HEK293 (cell line): ENCODE data around the gene ZNF292.

ENCODE experiments used
- SCRT1 ChIP-seq: fragments of 450-650 bp; formaldehyde crosslinking; IDR thresholded peaks from 2 replicates; pipeline ENCODE4 v1.5.1; 2016; ENCODE audit warnings: missing biosample characterization, missing genetic modification characterization, borderline replicate concordance
- ZFP3 ChIP-seq: fragments of 450-650 bp; formaldehyde crosslinking; IDR thresholded peaks from 2 replicates; pipeline ENCODE4 v1.5.1; 2016; ENCODE audit warnings: low read depth, missing biosample characterization, missing genetic modification characterization
- ZNF184 ChIP-seq: fragments of 450-650 bp; IDR thresholded peaks from 2 replicates; pipeline ENCODE4 v1.5.1; 2018; ENCODE audit warnings: missing biosample characterization, mild to moderate bottlenecking, missing genetic modification characterization
- ZNF335 ChIP-seq: fragments of 450-650 bp; formaldehyde crosslinking; conservative IDR thresholded peaks from 2 replicates; pipeline ENCODE4 v1.5.1; 2016; ENCODE audit warnings: missing biosample characterization, missing genetic modification characterization
- ZNF521 ChIP-seq: fragments of 450-650 bp; formaldehyde crosslinking; IDR thresholded peaks from 2 replicates; pipeline ENCODE4 v1.5.1; 2017; ENCODE audit warnings: missing biosample characterization, mild to moderate bottlenecking, missing genetic modification characterization
- ZNF626 ChIP-seq: fragments of 450-650 bp; sonication (Bioruptor Pico); formaldehyde crosslinking; IDR thresholded peaks from 2 replicates; pipeline ENCODE4 v1.5.1; 2018; ENCODE audit warnings: missing biosample characterization, missing genetic modification characterization, inconsistent platforms
- ZNF658 ChIP-seq: fragments of 450-650 bp; formaldehyde crosslinking; IDR thresholded peaks from 2 replicates; pipeline ENCODE4; 2016; ENCODE audit warnings: missing biosample characterization, missing genetic modification characterization
- ZNF747 ChIP-seq: fragments of 450-650 bp; formaldehyde crosslinking; IDR thresholded peaks from 2 replicates; pipeline ENCODE4 v1.5.1; 2016; ENCODE audit warnings: missing biosample characterization, missing genetic modification characterization
- TF ChIP-seq, protein P1 (sequence below): fragments of 450-650 bp; formaldehyde crosslinking; IDR thresholded peaks from 2 replicates; pipeline ENCODE4 v1.5.1; 2016; ENCODE audit warnings: missing biosample characterization, missing genetic modification characterization
- TF ChIP-seq, protein P2 (sequence below): fragments of 450-650 bp; formaldehyde crosslinking; IDR thresholded peaks from 2 replicates; pipeline ENCODE4 v1.5.1; 2016; ENCODE audit warnings: missing biosample characterization, missing genetic modification characterization
- TF ChIP-seq, protein P3 (sequence below): fragments of 450-650 bp; formaldehyde crosslinking; IDR thresholded peaks from 2 replicates; pipeline ENCODE4 v1.5.1; 2017; ENCODE audit warnings: missing biosample characterization, missing genetic modification characterization

DNA sequence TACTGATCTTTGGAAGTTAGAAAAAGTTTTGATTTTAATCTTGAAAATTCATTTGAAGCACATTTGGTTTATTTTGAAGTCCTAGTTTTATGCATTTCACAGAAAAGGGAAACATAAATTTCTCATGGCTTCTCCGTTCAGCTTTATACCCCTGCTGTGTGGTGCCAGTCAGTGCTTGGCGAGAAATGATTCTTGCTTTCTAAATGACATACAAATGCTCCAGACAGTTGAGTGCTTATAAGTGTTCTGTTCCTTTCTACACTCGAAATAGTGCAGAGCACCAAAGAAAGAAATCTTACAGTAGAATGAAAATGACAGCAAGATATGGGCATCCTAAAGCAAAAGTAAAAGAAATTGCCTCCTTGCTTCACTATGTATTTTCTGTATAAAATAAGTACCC lies 9.0 kb upstream of the ZNF292 start:
- TF ChIP-seq, protein P1, sequence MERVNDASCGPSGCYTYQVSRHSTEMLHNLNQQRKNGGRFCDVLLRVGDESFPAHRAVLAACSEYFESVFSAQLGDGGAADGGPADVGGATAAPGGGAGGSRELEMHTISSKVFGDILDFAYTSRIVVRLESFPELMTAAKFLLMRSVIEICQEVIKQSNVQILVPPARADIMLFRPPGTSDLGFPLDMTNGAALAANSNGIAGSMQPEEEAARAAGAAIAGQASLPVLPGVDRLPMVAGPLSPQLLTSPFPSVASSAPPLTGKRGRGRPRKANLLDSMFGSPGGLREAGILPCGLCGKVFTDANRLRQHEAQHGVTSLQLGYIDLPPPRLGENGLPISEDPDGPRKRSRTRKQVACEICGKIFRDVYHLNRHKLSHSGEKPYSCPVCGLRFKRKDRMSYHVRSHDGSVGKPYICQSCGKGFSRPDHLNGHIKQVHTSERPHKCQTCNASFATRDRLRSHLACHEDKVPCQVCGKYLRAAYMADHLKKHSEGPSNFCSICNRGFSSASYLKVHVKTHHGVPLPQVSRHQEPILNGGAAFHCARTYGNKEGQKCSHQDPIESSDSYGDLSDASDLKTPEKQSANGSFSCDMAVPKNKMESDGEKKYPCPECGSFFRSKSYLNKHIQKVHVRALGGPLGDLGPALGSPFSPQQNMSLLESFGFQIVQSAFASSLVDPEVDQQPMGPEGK, result no peak
- TF ChIP-seq ZNF184 (tag by site-specific recombination) (no peak), ZFP3 (tag by site-specific recombination) (no peak), SCRT1 (tag by site-specific recombination) (no peak), ZNF658 (tag by site-specific recombination) (no peak), ZNF521 (no peak), ZNF335 (tag by site-specific recombination) (no peak), ZNF626 (tag by site-specific recombination) (no peak), ZNF747 (tag by site-specific recombination) (no peak)
- TF ChIP-seq, protein P2, sequence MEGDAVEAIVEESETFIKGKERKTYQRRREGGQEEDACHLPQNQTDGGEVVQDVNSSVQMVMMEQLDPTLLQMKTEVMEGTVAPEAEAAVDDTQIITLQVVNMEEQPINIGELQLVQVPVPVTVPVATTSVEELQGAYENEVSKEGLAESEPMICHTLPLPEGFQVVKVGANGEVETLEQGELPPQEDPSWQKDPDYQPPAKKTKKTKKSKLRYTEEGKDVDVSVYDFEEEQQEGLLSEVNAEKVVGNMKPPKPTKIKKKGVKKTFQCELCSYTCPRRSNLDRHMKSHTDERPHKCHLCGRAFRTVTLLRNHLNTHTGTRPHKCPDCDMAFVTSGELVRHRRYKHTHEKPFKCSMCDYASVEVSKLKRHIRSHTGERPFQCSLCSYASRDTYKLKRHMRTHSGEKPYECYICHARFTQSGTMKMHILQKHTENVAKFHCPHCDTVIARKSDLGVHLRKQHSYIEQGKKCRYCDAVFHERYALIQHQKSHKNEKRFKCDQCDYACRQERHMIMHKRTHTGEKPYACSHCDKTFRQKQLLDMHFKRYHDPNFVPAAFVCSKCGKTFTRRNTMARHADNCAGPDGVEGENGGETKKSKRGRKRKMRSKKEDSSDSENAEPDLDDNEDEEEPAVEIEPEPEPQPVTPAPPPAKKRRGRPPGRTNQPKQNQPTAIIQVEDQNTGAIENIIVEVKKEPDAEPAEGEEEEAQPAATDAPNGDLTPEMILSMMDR (tag by site-specific recombination), result no peak
- TF ChIP-seq, protein P3, sequence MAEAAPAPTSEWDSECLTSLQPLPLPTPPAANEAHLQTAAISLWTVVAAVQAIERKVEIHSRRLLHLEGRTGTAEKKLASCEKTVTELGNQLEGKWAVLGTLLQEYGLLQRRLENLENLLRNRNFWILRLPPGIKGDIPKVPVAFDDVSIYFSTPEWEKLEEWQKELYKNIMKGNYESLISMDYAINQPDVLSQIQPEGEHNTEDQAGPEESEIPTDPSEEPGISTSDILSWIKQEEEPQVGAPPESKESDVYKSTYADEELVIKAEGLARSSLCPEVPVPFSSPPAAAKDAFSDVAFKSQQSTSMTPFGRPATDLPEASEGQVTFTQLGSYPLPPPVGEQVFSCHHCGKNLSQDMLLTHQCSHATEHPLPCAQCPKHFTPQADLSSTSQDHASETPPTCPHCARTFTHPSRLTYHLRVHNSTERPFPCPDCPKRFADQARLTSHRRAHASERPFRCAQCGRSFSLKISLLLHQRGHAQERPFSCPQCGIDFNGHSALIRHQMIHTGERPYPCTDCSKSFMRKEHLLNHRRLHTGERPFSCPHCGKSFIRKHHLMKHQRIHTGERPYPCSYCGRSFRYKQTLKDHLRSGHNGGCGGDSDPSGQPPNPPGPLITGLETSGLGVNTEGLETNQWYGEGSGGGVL, result no peak
